HEK293T (cell line): Measurements from ENCODE around the gene RPL32.

ENCODE experiments used
- ARNT ChIP-seq: fragments of 450-650 bp; IDR thresholded peaks from 2 replicates; pipeline ENCODE4 v1.6.1; 2017; ENCODE audit warnings: mild to moderate bottlenecking
- CTBP1 ChIP-seq: fragments of 450-650 bp; IDR thresholded peaks from 2 replicates; pipeline ENCODE4 v1.6.1; 2016; ENCODE audit warnings: borderline replicate concordance
- FOXA1 ChIP-seq: fragments of 450-650 bp; IDR thresholded peaks from 2 replicates; pipeline ENCODE4 v1.6.1; 2016; ENCODE audit warnings: mild to moderate bottlenecking
- FOXK2 ChIP-seq: fragments of 450-650 bp; IDR thresholded peaks from 2 replicates; pipeline ENCODE4 v1.6.1; 2016; ENCODE audit warnings: mild to moderate bottlenecking
- FOXM1 ChIP-seq: fragments of 450-650 bp; IDR thresholded peaks from 2 replicates; pipeline ENCODE4 v1.6.1; 2017; ENCODE audit warnings: mild to moderate bottlenecking, borderline replicate concordance
- HDGF ChIP-seq: fragments of 450-650 bp; IDR thresholded peaks from 2 replicates; pipeline ENCODE4 v1.6.1; 2017; ENCODE audit warnings: antibody characterized with exemption, borderline replicate concordance
- SP1 ChIP-seq: fragments of 450-650 bp; IDR thresholded peaks from 2 replicates; pipeline ENCODE4 v1.6.1; 2017
- TARDBP ChIP-seq: fragments of 450-650 bp; IDR thresholded peaks from 2 replicates; pipeline ENCODE4 v1.6.1; 2016

DNA sequence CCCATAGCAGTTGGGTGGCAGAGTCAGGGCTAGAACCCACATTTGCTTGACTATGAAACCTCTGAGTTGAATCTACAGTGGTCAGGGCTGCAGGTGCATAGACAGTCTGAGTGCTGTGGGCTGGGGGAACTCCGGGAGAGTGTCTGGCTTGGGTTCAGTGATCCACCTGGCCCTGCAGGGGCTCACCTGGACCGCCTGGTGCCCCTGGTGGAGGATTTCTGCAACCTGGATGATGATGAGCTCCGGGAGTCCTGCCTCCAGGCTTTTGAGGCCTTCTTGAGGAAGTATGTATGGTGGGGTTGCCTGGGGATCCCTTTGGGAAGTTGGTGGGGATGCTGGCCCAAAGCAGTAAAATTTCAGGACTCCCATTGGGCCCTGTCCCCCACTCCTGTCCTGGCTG, 28.6 kb downstream of the RPL32 start:
- no peak for TF ChIP-seq FOXM1
- no peak for TF ChIP-seq TARDBP
- no peak for TF ChIP-seq HDGF
- no peak for TF ChIP-seq SP1
- TF ChIP-seq FOXK2: no peak
- no peak for TF ChIP-seq CTBP1
- no peak for TF ChIP-seq ARNT
- no peak for TF ChIP-seq FOXA1
